Right lobe of liver (tissue), 4 donors: ENCODE data around the gene TRRAP.
"Not testable (repeated sequence)": the region's sequence is repeated elsewhere in the genome, so short reads cannot be mapped to it uniquely, and the experiment has no call there.

ENCODE experiments used
- POLR2A ChIP-seq: fragments of 450-650 bp; IDR thresholded peaks from one replicate; pipeline ENCODE4 v1.6.1; 2017; ENCODE audit warnings: antibody characterized with exemption, mild to moderate bottlenecking
- TF ChIP-seq, protein P1 (sequence below), 4 donors: fragments of 200-600 bp in 3 of 4; fragments of 450-650 bp in 1 of 4; IDR thresholded peaks; one replicate each; pipeline versions ENCODE4 v1.5.1 to v1.8.0; 2016 to 2022; ENCODE audit warnings: antibody characterized with exemption in 4 of 4, mild to moderate bottlenecking in 2 of 4
- donor health status: DM: no; HTN: no; CAD: no.
- donor health status: DM: no; HTN: no; CAD: no.
- donor health status: DM: no; HTN: yes; CAD: no.

DNA sequence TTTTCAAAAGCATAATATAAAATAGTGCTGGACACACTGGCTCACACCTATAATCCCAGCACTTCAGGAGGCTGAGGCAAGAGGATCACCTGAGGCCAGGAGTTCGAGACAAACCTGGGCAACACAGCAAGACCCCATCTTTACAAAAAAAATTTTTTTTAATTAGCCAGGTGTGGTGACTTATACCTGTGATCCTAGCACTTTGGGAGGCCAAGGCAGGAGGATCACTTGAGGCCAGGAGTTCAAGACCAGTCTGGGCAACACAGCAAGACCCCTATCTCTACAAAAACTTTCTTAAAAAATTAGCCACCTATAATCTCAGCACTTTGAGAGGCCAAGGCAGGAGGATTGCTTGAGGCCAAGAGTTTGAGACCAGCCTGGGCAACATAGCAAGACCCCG is 35.8 kb upstream of the TRRAP start:
- TF ChIP-seq, protein P1, sequence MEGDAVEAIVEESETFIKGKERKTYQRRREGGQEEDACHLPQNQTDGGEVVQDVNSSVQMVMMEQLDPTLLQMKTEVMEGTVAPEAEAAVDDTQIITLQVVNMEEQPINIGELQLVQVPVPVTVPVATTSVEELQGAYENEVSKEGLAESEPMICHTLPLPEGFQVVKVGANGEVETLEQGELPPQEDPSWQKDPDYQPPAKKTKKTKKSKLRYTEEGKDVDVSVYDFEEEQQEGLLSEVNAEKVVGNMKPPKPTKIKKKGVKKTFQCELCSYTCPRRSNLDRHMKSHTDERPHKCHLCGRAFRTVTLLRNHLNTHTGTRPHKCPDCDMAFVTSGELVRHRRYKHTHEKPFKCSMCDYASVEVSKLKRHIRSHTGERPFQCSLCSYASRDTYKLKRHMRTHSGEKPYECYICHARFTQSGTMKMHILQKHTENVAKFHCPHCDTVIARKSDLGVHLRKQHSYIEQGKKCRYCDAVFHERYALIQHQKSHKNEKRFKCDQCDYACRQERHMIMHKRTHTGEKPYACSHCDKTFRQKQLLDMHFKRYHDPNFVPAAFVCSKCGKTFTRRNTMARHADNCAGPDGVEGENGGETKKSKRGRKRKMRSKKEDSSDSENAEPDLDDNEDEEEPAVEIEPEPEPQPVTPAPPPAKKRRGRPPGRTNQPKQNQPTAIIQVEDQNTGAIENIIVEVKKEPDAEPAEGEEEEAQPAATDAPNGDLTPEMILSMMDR (IDR thresholded peaks at IDR 0.05): not testable (repeated sequence)
- TF ChIP-seq POLR2A: not testable (repeated sequence)
